HepG2 (cell line): ENCODE data around the gene SLC35B1. TPM values are rescaled to one million over a fixed set of nuclear protein-coding genes. Genes with fewer than 3 reads are reported as not detected.
A peak's percentile ranks its signal among the peaks of the same experiment; 100 is the strongest.

Experiments used
- CREB3 ChIP-seq: sonication (generic); formaldehyde crosslinking; IDR thresholded peaks from 2 replicates; pipeline ENCODE4 v1.5.0; 2020; ENCODE audit warnings: missing genetic modification reagents
- HIC2 ChIP-seq: sonication (generic); formaldehyde crosslinking; IDR thresholded peaks from 2 replicates; pipeline ENCODE4 v1.9.0; 2022; ENCODE audit warnings: low read depth, missing genetic modification reagents
- IRF2 ChIP-seq: IDR thresholded peaks from 2 replicates; pipeline ENCODE4 v1.6.1; 2018; ENCODE audit warnings: missing genetic modification reagents, missing compliant biosample characterization
- KDM2A ChIP-seq: sonication (generic); formaldehyde crosslinking; IDR thresholded peaks from 2 replicates; pipeline ENCODE4 v1.4.0; 2020; ENCODE audit warnings: low read depth, missing genetic modification reagents, borderline replicate concordance
- MTF1 ChIP-seq: sonication (generic); formaldehyde crosslinking; IDR thresholded peaks from 2 replicates; pipeline ENCODE4 v1.5.0; 2020; ENCODE audit warnings: missing genetic modification reagents
- MXI1 ChIP-seq: IDR thresholded peaks from 3 replicates; pipeline ENCODE4 v1.6.1; 2012; ENCODE audit warnings: low read depth, low read length, inconsistent platforms, borderline replicate concordance
- NCOA5 ChIP-seq: sonication (generic); formaldehyde crosslinking; IDR thresholded peaks from 2 replicates; pipeline ENCODE4 v1.4.0; 2020; ENCODE audit warnings: missing genetic modification reagents
- NFKB2 ChIP-seq: sonication (generic); formaldehyde crosslinking; IDR thresholded peaks from 2 replicates; pipeline ENCODE4 v1.4.0; 2020; ENCODE audit warnings: missing genetic modification reagents, borderline replicate concordance
- SSRP1 ChIP-seq: IDR thresholded peaks from 2 replicates; pipeline ENCODE4 v1.6.1; 2016; ENCODE audit warnings: control low read depth
- TAF15 ChIP-seq: fragments of 200-400 bp; formaldehyde crosslinking; IDR thresholded peaks from one replicate; pipeline ENCODE4 v1.6.1; 2018; ENCODE audit warnings: mild to moderate bottlenecking, low read depth, low read length; ENCODE audit not compliant: poor library complexity, severe bottlenecking
- ZBTB38 ChIP-seq: sonication (generic); formaldehyde crosslinking; IDR thresholded peaks from 2 replicates; pipeline ENCODE4 v1.5.1; 2020; ENCODE audit warnings: mild to moderate bottlenecking, missing genetic modification reagents
- ZNF205 ChIP-seq: IDR thresholded peaks from 2 replicates; pipeline ENCODE4 v1.6.1; 2018; ENCODE audit warnings: missing biosample characterization, missing genetic modification reagents
- ZNF260 ChIP-seq: sonication (generic); formaldehyde crosslinking; IDR thresholded peaks from 2 replicates; pipeline ENCODE4 v1.4.0; 2020; ENCODE audit warnings: missing genetic modification reagents, low read depth, mild to moderate bottlenecking, borderline replicate concordance
- ZNF275 ChIP-seq: sonication (generic); formaldehyde crosslinking; IDR thresholded peaks from 2 replicates; pipeline ENCODE4 v1.8.0; 2022; ENCODE audit warnings: missing genetic modification reagents, mild to moderate bottlenecking, inconsistent platforms, borderline replicate concordance
- ZNF510 ChIP-seq: sonication (generic); formaldehyde crosslinking; IDR thresholded peaks from 2 replicates; pipeline ENCODE4 v1.4.0; 2020; ENCODE audit warnings: low read depth, mild to moderate bottlenecking, missing genetic modification reagents
- ZNF572 ChIP-seq: sonication (generic); formaldehyde crosslinking; IDR thresholded peaks from 2 replicates; pipeline ENCODE4 v1.5.1; 2020; ENCODE audit warnings: mild to moderate bottlenecking, missing genetic modification reagents
- polyA plus RNA-seq, 8 experiments: library from polyadenylated mRNA; depleted of rRNA in 3 of 8; stranded (reverse) in 7 of 8; unstranded in 1 of 8; fragments of >200 nt; fragmentation: Illumina TruSeq in 4 of 8; extraction: Trizol in 4 of 8; gene quantifications; 2 replicates each; pipeline versions ENCODE4 v1.2.1 to v1.2.3, GENCODE V29; 2011 to 2016; ENCODE audit warnings: low read depth in 4 of 8, missing spikeins in 1 of 8, mixed read lengths in 1 of 8; ENCODE audit not compliant: insufficient read depth in 1 of 8
- total RNA-seq, 5 experiments: library from RNA; depleted of rRNA; stranded (reverse); fragments of >200 nt; fragmentation: Illumina TruSeq; extraction: Trizol; gene quantifications; 2 replicates each; pipeline ENCODE4 v1.2.3, GENCODE V29; 2016; ENCODE audit warnings: low read depth in 1 of 5

Gene SLC35B1
- total and polyA plus RNA-seq, 2 of the 13 experiments (the other 11 are each of a cell fraction or from before 2014, with no cell fraction given), result 99.6 to 113 TPM

GRCh38 chr17:49677933-49678847 is 29.6 kb downstream of the SLC35B1 start, which contains the start of gene SPOP (continued):
- TF ChIP-seq HIC2, result peak; percentile 54; the same call in 1 of the 2 replicates
- peak; percentile 94 for TF ChIP-seq ZNF205 (CRISPR knock-in tag)
- TF ChIP-seq MXI1, result peak; percentile 80; the same call in 2 of the 3 replicates
- TF ChIP-seq ZNF572, result peak; percentile 69; the same call in 1 of the 2 replicates
- TF ChIP-seq ZNF275 (CRISPR knock-in tag), result peak; percentile 99
- peak; percentile 97 for TF ChIP-seq CREB3
- peak; percentile 89; the same call in 1 of the 2 replicates for TF ChIP-seq ZNF260
- peak; percentile 93 for TF ChIP-seq MTF1
- no peak; the same call in 1 of the 2 replicates for TF ChIP-seq NCOA5 (CRISPR knock-in tag)
- TF ChIP-seq KDM2A (CRISPR knock-in tag), result peak; percentile 88
- 0 out of 2 replicates have a peak, but pooled peaks have one; percentile 35 for TF ChIP-seq SSRP1 (CRISPR knock-in tag)
- TF ChIP-seq ZNF510 (CRISPR knock-in tag), result peak; percentile 99
- TF ChIP-seq ZBTB38 (CRISPR knock-in tag), result peak; percentile 75
- no peak for TF ChIP-seq TAF15
- TF ChIP-seq IRF2 (CRISPR knock-in tag), result peak; percentile 86
- TF ChIP-seq NFKB2, result peak; percentile 100
